Hepatocyte (in vitro differentiated cells): ENCODE data around the gene NDUFB10.

Source experiments
- EZH2 ChIP-seq: fragments of 200-600 bp; sonication (generic); IDR thresholded peaks from 2 replicates; pipeline ENCODE4 v1.6.1; 2016; ENCODE audit warnings: antibody characterized with exemption, mild to moderate bottlenecking, borderline replicate concordance
- EZH2phosphoT487 ChIP-seq: fragments of 200-600 bp; sonication (generic); IDR thresholded peaks from one replicate; pipeline ENCODE4 v1.6.1; 2018; ENCODE audit warnings: antibody characterized with exemption, mild to moderate bottlenecking, low read depth, moderate library complexity; ENCODE audit not compliant: unreplicated experiment, severe bottlenecking
- TF ChIP-seq, protein P1 (sequence below): fragments of 200-600 bp; sonication (generic); IDR thresholded peaks from 2 replicates; pipeline ENCODE4 v1.5.1; 2016; ENCODE audit warnings: antibody characterized with exemption, mild to moderate bottlenecking; ENCODE audit not compliant: poor library complexity

DNA sequence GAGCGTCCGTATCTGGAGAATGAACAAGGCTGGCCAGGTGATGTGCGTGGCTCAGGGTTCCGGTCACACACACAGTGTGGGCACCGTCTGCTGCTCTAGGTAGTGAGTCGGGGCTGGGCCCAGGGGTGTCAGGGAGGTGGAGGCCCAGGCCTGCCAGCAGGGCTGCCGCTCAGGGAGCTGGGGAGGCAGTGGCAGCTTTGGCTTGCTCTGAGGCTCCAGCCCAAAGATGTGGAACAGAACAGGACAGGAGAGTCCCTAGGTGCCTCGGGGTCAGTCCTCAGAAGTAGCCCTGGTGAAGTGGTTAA is 16.8 kb downstream of the NDUFB10 start:
- TF ChIP-seq, protein P1, sequence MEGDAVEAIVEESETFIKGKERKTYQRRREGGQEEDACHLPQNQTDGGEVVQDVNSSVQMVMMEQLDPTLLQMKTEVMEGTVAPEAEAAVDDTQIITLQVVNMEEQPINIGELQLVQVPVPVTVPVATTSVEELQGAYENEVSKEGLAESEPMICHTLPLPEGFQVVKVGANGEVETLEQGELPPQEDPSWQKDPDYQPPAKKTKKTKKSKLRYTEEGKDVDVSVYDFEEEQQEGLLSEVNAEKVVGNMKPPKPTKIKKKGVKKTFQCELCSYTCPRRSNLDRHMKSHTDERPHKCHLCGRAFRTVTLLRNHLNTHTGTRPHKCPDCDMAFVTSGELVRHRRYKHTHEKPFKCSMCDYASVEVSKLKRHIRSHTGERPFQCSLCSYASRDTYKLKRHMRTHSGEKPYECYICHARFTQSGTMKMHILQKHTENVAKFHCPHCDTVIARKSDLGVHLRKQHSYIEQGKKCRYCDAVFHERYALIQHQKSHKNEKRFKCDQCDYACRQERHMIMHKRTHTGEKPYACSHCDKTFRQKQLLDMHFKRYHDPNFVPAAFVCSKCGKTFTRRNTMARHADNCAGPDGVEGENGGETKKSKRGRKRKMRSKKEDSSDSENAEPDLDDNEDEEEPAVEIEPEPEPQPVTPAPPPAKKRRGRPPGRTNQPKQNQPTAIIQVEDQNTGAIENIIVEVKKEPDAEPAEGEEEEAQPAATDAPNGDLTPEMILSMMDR: no peak
- no peak for TF ChIP-seq EZH2phosphoT487
- no peak for TF ChIP-seq EZH2
